B cell (primary cell): ENCODE measurements around the gene KCTD17. TPM values are rescaled to one million over a fixed set of nuclear protein-coding genes. Genes with fewer than 3 reads are reported as not detected.

Experiments
- ATAC-seq: fragments of 200-7000 bp; cut with Tn5 transposase; one replicate; pipeline ENCODE4 v1.10.0; 2021; ENCODE audit warnings: low read depth, mild to moderate bottlenecking, moderate number of reproducible peaks, moderate library complexity
- CTCF ChIA-PET: fragments of 350-600 bp; sonication (Branson Sonifier 250); formaldehyde crosslinking; loops from one replicate; lab custom pipeline; 2021; ENCODE audit warnings: antibody characterized with exemption, inconsistent platforms; lab: Charles Lee
- POLR2A ChIA-PET: fragments of 350-600 bp; sonication (Branson Sonifier 250); formaldehyde crosslinking; loops from one replicate; lab custom pipeline; 2021; ENCODE audit warnings: antibody characterized with exemption; lab: Charles Lee
- DNase-seq: peaks from one replicate; pipeline ENCODE4 v3.0.0; 2013
- H2AFZ ChIP-seq: 2 replicates; pipeline ENCODE4 v1.6.1; 2012; ENCODE audit warnings: mild to moderate bottlenecking, low read depth, low read length; ENCODE audit not compliant: insufficient read depth, poor library complexity, severe bottlenecking
- H3K27ac ChIP-seq, 2 donors: 1 replicate in 1 of 2; 2 replicates in 1 of 2; pipeline ENCODE4 v1.5.1; 2012 to 2013; ENCODE audit warnings: low read length in 2 of 2, mild to moderate bottlenecking in 2 of 2, moderate library complexity in 1 of 2
- H3K27me3 ChIP-seq, 4 experiments: fragments of 200-600 bp in 1 of 4; sonication (generic) in 1 of 4; replicated peaks in 1 of 4; 1 replicate in 2 of 4; 2 replicates in 2 of 4; pipeline versions ENCODE4 v1.6.1 to v1.7.0; 2013 to 2016; ENCODE audit warnings: low read length in 3 of 4, mild to moderate bottlenecking in 2 of 4, mixed read lengths in 1 of 4, moderate library complexity in 1 of 4; ENCODE audit not compliant: insufficient read depth in 4 of 4, control insufficient read depth in 3 of 4; ENCODE audit errors: control extremely low read depth in 1 of 4
- H3K36me3 ChIP-seq, 2 experiments: replicated peaks in 1 of 2; 1 replicate in 1 of 2; 2 replicates in 1 of 2; pipeline versions ENCODE4 v1.6.1 to v1.7.1; 2013; ENCODE audit warnings: low read length in 1 of 2; ENCODE audit not compliant: insufficient read depth in 2 of 2, control insufficient read depth in 1 of 2; ENCODE audit errors: control extremely low read depth in 1 of 2, extremely low read depth in 1 of 2
- H3K4me1 ChIP-seq, 2 donors: fragments of 200-600 bp in 1 of 2; sonication (generic) in 1 of 2; 1 replicate in 1 of 2; 2 replicates in 1 of 2; pipeline versions ENCODE4 v1.5.1 to v1.6.1; 2013 to 2017; ENCODE audit warnings: low read length in 2 of 2; ENCODE audit not compliant: control insufficient read depth in 2 of 2, insufficient read depth in 2 of 2
- H3K4me2 ChIP-seq: replicated peaks from 2 replicates; pipeline ENCODE3; 2012; ENCODE audit warnings: mild to moderate bottlenecking, low read depth, low read length; ENCODE audit not compliant: poor library complexity, severe bottlenecking
- H3K4me3 ChIP-seq, 5 experiments: fragments of 200-600 bp in 1 of 5; sonication (generic) in 1 of 5; 1 replicate in 3 of 5; 2 replicates in 2 of 5; pipeline versions ENCODE4 v1.5.1 to v1.7.0; 2011 to 2016; ENCODE audit warnings: low read length in 4 of 5, mild to moderate bottlenecking in 4 of 5, low read depth in 2 of 5, control low read depth in 1 of 5, moderate library complexity in 1 of 5; ENCODE audit not compliant: insufficient read depth in 1 of 5; ENCODE audit errors: control extremely low read depth in 1 of 5, extremely low read depth in 1 of 5
- H3K79me2 ChIP-seq: fragments of 200-600 bp; sonication (generic); one replicate; pipeline ENCODE4 v1.6.0; 2016; ENCODE audit warnings: low read length; ENCODE audit not compliant: control insufficient read depth, insufficient read depth
- H3K9ac ChIP-seq: fragments of 200-600 bp; sonication (generic); 2 replicates; pipeline ENCODE4 v1.6.1; 2017; ENCODE audit warnings: mild to moderate bottlenecking, low read length, moderate library complexity
- H3K9me3 ChIP-seq, 3 donors: one replicate each; pipeline versions ENCODE4 v1.6.1 to v1.7.1; 2013; ENCODE audit warnings: low read length in 2 of 3; ENCODE audit not compliant: control insufficient read depth in 2 of 3, insufficient read depth in 1 of 3; ENCODE audit errors: control extremely low read depth in 1 of 3
- H4K20me1 ChIP-seq: 2 replicates; pipeline ENCODE4 v1.6.0; 2012; ENCODE audit warnings: mild to moderate bottlenecking, low read length; ENCODE audit not compliant: insufficient read depth, control insufficient read depth, poor library complexity, severe bottlenecking
- H3K27ac Mint-ChIP-seq: one replicate; pipeline ENCODE4 v1.8.0; 2021; ENCODE audit warnings: mixed read lengths
- H3K27me3 Mint-ChIP-seq: one replicate; pipeline ENCODE4 v1.8.0; 2021; ENCODE audit warnings: mixed read lengths
- H3K4me1 Mint-ChIP-seq: one replicate; pipeline ENCODE4 v1.8.0; 2021; ENCODE audit warnings: mixed read lengths
- H3K4me3 Mint-ChIP-seq: one replicate; pipeline ENCODE4 v1.8.0; 2021; ENCODE audit warnings: mixed read lengths
- H3K9me3 Mint-ChIP-seq: one replicate; pipeline ENCODE4 v1.8.0; 2022; ENCODE audit warnings: mixed read lengths; ENCODE audit not compliant: insufficient read depth
- CTCF ChIP-seq: fragments of 200-600 bp; IDR thresholded peaks from one replicate; pipeline ENCODE4 v1.8.0; 2022; ENCODE audit warnings: antibody characterized with exemption, mild to moderate bottlenecking
- EZH2 ChIP-seq: IDR thresholded peaks from 2 replicates; pipeline ENCODE4 v1.6.1; 2012; ENCODE audit warnings: borderline replicate concordance, low read depth, mild to moderate bottlenecking, moderate library complexity, low read length; ENCODE audit not compliant: insufficient read depth, poor library complexity, severe bottlenecking
- WGBS: methylation state at CpG from one replicate; pipeline ENCODE4 v1.1.5; 2013; ENCODE audit warnings: missing lambda C conversion rate; ENCODE audit not compliant: insufficient coverage; 5-methylcytosine and 5-hydroxymethylcytosine counted together
- intact Hi-C: fragments of 100-400 bp; cut with micrococcal nuclease; formaldehyde crosslinking; loops from one replicate; pipeline ENCODE4 v1.10.0; 2022
- polyA plus RNA-seq: library from polyadenylated mRNA; depleted of rRNA; stranded (reverse); fragments of >200 nt; gene quantifications from 2 replicates; pipeline ENCODE4 v1.2.3, GENCODE V29; 2012
- total RNA-seq, 2 donors: library from RNA; stranded (reverse); fragments of 120-200 nt in 1 of 2; gene quantifications; 1 replicate in 1 of 2; 2 replicates in 1 of 2; pipeline versions ENCODE4 v1.2.3 to v1.2.4, GENCODE V29; 2013 to 2022

KCTD17 gene
- total and polyA plus RNA-seq, 2 donors (not counting 1 experiment from before 2014, with no cell fraction given), result 29.0 to 41.3 TPM

GRCh38 chr22:37032535-37033460, 18.7 kb upstream of the KCTD17 start:
- intact Hi-C loops, result no loop called here
- no peak overlapping the region for H3K27ac ChIP-seq
- ChIA-PET CTCF (interaction anchor here (1.6 kb wide), 1 partner anchor 11 kb away, joined by 5 read pairs; no protein-coding TSS in a partner anchor), POLR2A (interaction anchor here (0.6 kb wide), 1 partner anchor 16 kb away, joined by 10 read pairs; no protein-coding TSS in a partner anchor)
- H3K79me2 ChIP-seq, result no peaks in the 10 kb centered on the region
- Mint-ChIP-seq H3K4me3 (no peak overlapping the region), H3K27me3 (peaks cover 19% of the 10 kb centered on the region), H3K4me1 (no peaks in the 10 kb centered on the region), H3K9me3 (no peaks in the 10 kb centered on the region), H3K27ac (no peak overlapping the region)
- 90% methylated on average over 17 of the region's 18 CpGs for WGBS
- no peaks in the 10 kb centered on the region for H3K9me3 ChIP-seq
- no peak overlapping the region for H3K4me2 ChIP-seq
- no peaks in the 10 kb centered on the region for H3K4me1 ChIP-seq
- H3K36me3 ChIP-seq, result no peaks in the 10 kb centered on the region
- no peak overlapping the region for H3K4me3 ChIP-seq
- H2AFZ ChIP-seq, result no peak overlapping the region
- no peak for TF ChIP-seq CTCF
- TF ChIP-seq EZH2, result no peak
- H4K20me1 ChIP-seq, result no peaks in the 10 kb centered on the region
- DNase-seq (no peak), ATAC-seq (no peak)
- peaks cover 0 to 10% (median 0%) of the 10 kb centered on the region in 4 experiments for H3K27me3 ChIP-seq
- H3K9ac ChIP-seq, result no peak overlapping the region
